Suprapubic skin (tissue), 4 donors: ENCODE results near the gene HMG20A. TPM values are rescaled to one million over a fixed set of nuclear protein-coding genes. Genes with fewer than 3 reads are reported as not detected.

Experiments
- DNase-seq, 2 donors: peaks; one replicate each; pipeline ENCODE4 v3.0.0-alpha.2; 2019; ENCODE audit warnings: low spot score in 2 of 2
- H3K27ac ChIP-seq: fragments of 200-600 bp; sonication (generic); one replicate; pipeline ENCODE4 v1.5.1; 2019
- H3K27me3 ChIP-seq: fragments of 200-600 bp; sonication (generic); one replicate; pipeline ENCODE4 v1.5.1; 2019
- H3K36me3 ChIP-seq: fragments of 200-600 bp; sonication (generic); one replicate; pipeline ENCODE4 v1.5.1; 2019
- H3K4me1 ChIP-seq: fragments of 200-600 bp; sonication (generic); one replicate; pipeline ENCODE4 v1.5.1; 2019
- H3K4me3 ChIP-seq: fragments of 200-600 bp; sonication (generic); one replicate; pipeline ENCODE4 v1.5.1; 2019; ENCODE audit warnings: mild to moderate bottlenecking
- H3K9me3 ChIP-seq: fragments of 200-600 bp; sonication (generic); one replicate; pipeline ENCODE4 v1.5.1; 2019
- CTCF ChIP-seq, 2 donors: fragments of 200-600 bp in 1 of 2; fragments of 450-650 bp in 1 of 2; sonication (generic) in 1 of 2; IDR thresholded peaks; one replicate each; pipeline ENCODE4 v1.5.1; 2016 to 2019; ENCODE audit warnings: antibody characterized with exemption in 2 of 2, mild to moderate bottlenecking in 1 of 2, moderate library complexity in 1 of 2
- EP300 ChIP-seq: sonication (generic); formaldehyde crosslinking; IDR thresholded peaks from one replicate; pipeline ENCODE4 v1.6.1; 2017; ENCODE audit warnings: antibody characterized with exemption
- POLR2A ChIP-seq, 2 donors: fragments of 450-650 bp; IDR thresholded peaks; one replicate each; pipeline ENCODE4 v1.6.1; 2017; ENCODE audit warnings: antibody characterized with exemption in 2 of 2, mild to moderate bottlenecking in 2 of 2, moderate library complexity in 2 of 2
- POLR2AphosphoS5 ChIP-seq, 3 donors: sonication (generic); formaldehyde crosslinking; IDR thresholded peaks; one replicate each; pipeline ENCODE4 v1.6.1; 2017; ENCODE audit warnings: antibody characterized with exemption in 3 of 3
- WGBS: methylation state at CpG from one replicate; pipeline ENCODE4 v1.1.5; 2018; 5-methylcytosine and 5-hydroxymethylcytosine counted together
- total RNA-seq, 4 donors: library from RNA; depleted of rRNA; stranded (reverse); fragments of >200 nt; gene quantifications; one replicate each; pipeline ENCODE4 v1.1.0, GENCODE V29; 2016

The HMG20A gene
- total RNA-seq, 4 donors from 2014 or later, result 21.3 to 35.6 (median 23.5) TPM

- WGBS, result 92% methylated on average over 3 of the region's 3 CpGs
- no peaks in the 10 kb centered on the region for H3K36me3 ChIP-seq
- DNase-seq, result no peak
- H3K27me3 ChIP-seq, result no peaks in the 10 kb centered on the region
- no peak for TF ChIP-seq CTCF (IDR thresholded peaks at IDR 0.05)
- no peak for TF ChIP-seq POLR2A (IDR thresholded peaks at IDR 0.05)
- no peak for TF ChIP-seq POLR2AphosphoS5 (IDR thresholded peaks at IDR 0.05)
- TF ChIP-seq EP300, result no peak
- no peak overlapping the region for H3K4me3 ChIP-seq
- H3K9me3 ChIP-seq, result no peaks in the 10 kb centered on the region
- no peak overlapping the region for H3K27ac ChIP-seq
- H3K4me1 ChIP-seq, result peaks cover 25% of the 10 kb centered on the region
Observed at GRCh38 chr15:77425104-77425503, 4.4 kb downstream of the HMG20A start.

GRCh38 chr15:77426377-77426776 lies 5.7 kb downstream of the HMG20A start:
- Histone ChIP-seq H3K27ac (no peak overlapping the region), H3K9me3 (no peaks in the 10 kb centered on the region), H3K36me3 (no peaks in the 10 kb centered on the region), H3K4me1 (peaks cover 22% of the 10 kb centered on the region), H3K27me3 (no peaks in the 10 kb centered on the region), H3K4me3 (no peak overlapping the region)
- 92% methylated on average over 1 of the region's 1 CpG for WGBS
- TF ChIP-seq POLR2A (IDR thresholded peaks at IDR 0.05) (no peak), POLR2AphosphoS5 (IDR thresholded peaks at IDR 0.05) (no peak), CTCF (IDR thresholded peaks at IDR 0.05) (no peak), EP300 (no peak)
- no peak for DNase-seq

GRCh38 chr15:77426871-77427270 lies 6.2 kb downstream of the HMG20A start:
- Histone ChIP-seq H3K36me3 (no peaks in the 10 kb centered on the region), H3K27ac (no peak overlapping the region), H3K4me1 (peaks cover 17% of the 10 kb centered on the region), H3K4me3 (no peak overlapping the region), H3K27me3 (no peaks in the 10 kb centered on the region), H3K9me3 (no peaks in the 10 kb centered on the region)
- no peak for TF ChIP-seq EP300
- no peak for DNase-seq
- 90% methylated on average over 1 of the region's 1 CpG for WGBS

GRCh38 chr15:77430213-77430612 lies 9.5 kb downstream of the HMG20A start:
- TF ChIP-seq POLR2AphosphoS5 (IDR thresholded peaks at IDR 0.05) (no peak), EP300 (no peak), POLR2A (IDR thresholded peaks at IDR 0.05) (no peak), CTCF (IDR thresholded peaks at IDR 0.05) (no peak)

GRCh38 chr15:77430652-77431051 lies 10.0 kb downstream of the HMG20A start:
- Histone ChIP-seq H3K4me3 (no peak overlapping the region), H3K36me3 (no peaks in the 10 kb centered on the region), H3K4me1 (no peaks in the 10 kb centered on the region), H3K27ac (no peak overlapping the region), H3K9me3 (no peaks in the 10 kb centered on the region), H3K27me3 (no peaks in the 10 kb centered on the region)
- DNase-seq, result no peak
- 93% methylated on average over 2 of the region's 2 CpGs for whole genome bisulfite sequencing
- TF ChIP-seq POLR2A (IDR thresholded peaks at IDR 0.05), result no peak

More at GRCh38 chr15:77430213-77430612, 9.5 kb downstream of the HMG20A start:
- no peaks in the 10 kb centered on the region for H3K36me3 ChIP-seq
- no peaks in the 10 kb centered on the region for H3K9me3 ChIP-seq
- DNase-seq, result no peak
- H3K4me1 ChIP-seq, result no peaks in the 10 kb centered on the region
- no peaks in the 10 kb centered on the region for H3K27me3 ChIP-seq
- no peak overlapping the region for H3K27ac ChIP-seq
- H3K4me3 ChIP-seq, result no peak overlapping the region
- WGBS, result 90% methylated on average over 2 of the region's 2 CpGs

GRCh38 chr15:77436822-77437221 lies 16.1 kb downstream of the HMG20A start:
- peaks cover 6% of the 10 kb centered on the region for H3K4me1 ChIP-seq
- no peaks in the 10 kb centered on the region for H3K27me3 ChIP-seq
- no peak overlapping the region for H3K27ac ChIP-seq
- H3K4me3 ChIP-seq, result no peak overlapping the region
- WGBS, result 88% methylated on average over 2 of the region's 2 CpGs
- H3K9me3 ChIP-seq, result no peaks in the 10 kb centered on the region
- H3K36me3 ChIP-seq, result no peaks in the 10 kb centered on the region
- TF ChIP-seq EP300 (no peak), POLR2A (IDR thresholded peaks at IDR 0.05) (no peak), POLR2AphosphoS5 (IDR thresholded peaks at IDR 0.05) (no peak), CTCF (IDR thresholded peaks at IDR 0.05) (no peak)
- DNase-seq, result no peak
